ENCODE results near the gene PGRMC2.

PGRMC2 gene

DNA sequence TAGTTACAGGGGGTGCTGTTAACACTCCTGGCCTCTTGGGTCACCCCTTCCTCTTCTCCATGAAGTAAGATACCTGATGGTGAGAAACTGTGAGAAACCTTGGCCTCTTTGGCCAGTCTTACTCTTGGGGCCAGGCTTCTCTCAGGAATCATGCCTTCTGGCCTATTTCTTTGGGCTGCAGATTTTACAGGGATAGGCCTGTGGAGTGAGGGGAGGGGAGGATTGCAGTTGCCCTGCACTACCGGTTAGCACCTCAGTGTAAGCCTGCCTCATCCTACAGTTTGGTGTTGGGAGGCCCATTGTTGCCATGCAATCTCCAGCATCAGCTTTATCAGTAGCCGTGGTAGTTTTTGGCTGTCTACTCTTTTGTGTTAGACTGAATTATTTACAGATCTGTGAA, 7.6 kb upstream of the PGRMC2 start:
- TF ChIP-seq CTCF (IDR thresholded peaks at IDR 0.05; ENCODE audit: low read depth, low read length, missing control alignments) = no peak
- in situ Hi-C loops (cut with HindIII; ENCODE audit: low sequenced_read_pairs) = no loop called here
- no peak overlapping the region for H3K4me3 ChIP-seq (ENCODE audit: low read depth, low read length)
- no peak for DNase-seq (ENCODE audit: low read depth)

- in situ Hi-C loops (cut with HindIII; ENCODE audit: low sequenced_read_pairs) = no loop called here
- no peak for DNase-seq (ENCODE audit: low read depth)
- TF ChIP-seq CTCF (IDR thresholded peaks at IDR 0.05; ENCODE audit: low read depth, low read length, missing control alignments) = no peak
- no peak overlapping the region for H3K4me3 ChIP-seq (ENCODE audit: low read depth, low read length)
Observed at GRCh38 chr4:128294464-128294863, 6.9 kb upstream of the PGRMC2 start.

DNA sequence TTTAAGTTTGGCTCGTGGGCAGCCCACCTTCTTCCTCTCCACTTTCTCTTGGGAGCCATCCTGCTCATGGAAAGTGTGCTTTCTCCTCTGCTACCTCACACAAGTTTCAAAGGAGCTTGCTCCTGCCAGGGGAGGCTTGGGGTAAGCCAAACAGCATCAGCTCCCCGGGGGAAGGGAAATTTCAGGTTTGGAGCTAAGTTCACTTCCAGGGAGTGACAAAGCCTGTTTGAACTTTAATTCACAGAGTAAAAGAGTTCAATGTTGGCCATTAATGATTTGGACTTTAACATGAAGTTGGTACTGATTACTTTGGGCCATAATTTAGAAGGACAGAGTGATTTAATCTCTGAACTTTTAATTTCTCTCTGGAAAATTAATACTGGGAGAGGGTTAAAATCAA, 4.7 kb upstream of the PGRMC2 start:
- H3K4me3 ChIP-seq (ENCODE audit: low read depth, low read length) = no peak overlapping the region
- no peak for TF ChIP-seq CTCF (IDR thresholded peaks at IDR 0.05; ENCODE audit: low read depth, low read length, missing control alignments)
- in situ Hi-C loops (cut with HindIII; ENCODE audit: low sequenced_read_pairs) = no loop called here
- no peak for DNase-seq (ENCODE audit: low read depth)

GRCh38 chr4:128291096-128291495, 3.5 kb upstream of the PGRMC2 start:
- TF ChIP-seq CTCF (IDR thresholded peaks at IDR 0.05; ENCODE audit: low read depth, low read length, missing control alignments) = no peak
- no peak overlapping the region for H3K4me3 ChIP-seq (ENCODE audit: low read depth, low read length)
- in situ Hi-C loops (cut with HindIII; ENCODE audit: low sequenced_read_pairs) = no loop called here
- no peak for DNase-seq (ENCODE audit: low read depth)

GRCh38 chr4:128290526-128290925, 2.9 kb upstream of the PGRMC2 start:
- no peak for DNase-seq (ENCODE audit: low read depth)
- TF ChIP-seq CTCF (IDR thresholded peaks at IDR 0.05; ENCODE audit: low read depth, low read length, missing control alignments) = no peak
- in situ Hi-C loops (cut with HindIII; ENCODE audit: low sequenced_read_pairs) = no loop called here
- H3K4me3 ChIP-seq (ENCODE audit: low read depth, low read length) = no peak overlapping the region

DNA sequence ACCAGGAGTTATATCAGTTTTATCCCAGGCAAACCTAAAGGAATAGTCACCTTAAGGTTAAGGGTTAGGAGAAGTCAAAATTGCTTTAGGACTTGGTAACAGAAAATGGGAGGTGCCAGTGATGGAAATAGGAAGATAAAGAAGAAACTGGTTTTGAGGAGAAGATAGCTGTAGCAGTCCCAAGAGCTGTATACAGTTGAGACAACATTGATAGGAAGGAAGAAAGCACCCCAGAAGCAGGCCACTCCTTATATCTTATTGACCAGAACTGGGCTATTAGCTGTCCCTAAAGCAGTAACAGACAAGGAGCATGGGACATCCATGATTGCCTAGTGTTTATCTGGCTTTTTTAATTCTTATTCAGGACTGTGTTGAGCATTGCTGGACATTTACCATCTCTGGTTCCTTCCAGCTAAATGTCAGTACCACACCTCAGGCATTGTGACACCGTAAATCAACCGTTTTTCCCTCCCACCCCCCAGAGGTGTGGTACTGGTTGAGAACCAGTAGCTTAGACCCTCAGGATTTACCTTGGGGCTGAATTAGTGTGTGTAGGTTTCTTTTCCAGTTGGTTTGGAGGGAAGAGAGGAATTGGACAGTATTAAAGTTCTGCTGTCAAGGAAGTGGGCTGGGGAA, 2.0 kb upstream of the PGRMC2 start:
- H3K4me3 ChIP-seq (ENCODE audit: low read depth, low read length) = no peak overlapping the region
- no peak for TF ChIP-seq CTCF (IDR thresholded peaks at IDR 0.05; ENCODE audit: low read depth, low read length, missing control alignments)
- no peak for DNase-seq (ENCODE audit: low read depth)
- in situ Hi-C loops (cut with HindIII; ENCODE audit: low sequenced_read_pairs) = no loop called here
